Psoas muscle (tissue), 8 donors: ENCODE data around the gene DEPDC5. TPM values are rescaled to one million over a fixed set of nuclear protein-coding genes. Genes with fewer than 3 reads are reported as not detected.

Experiments
- ATAC-seq, 4 donors: fragments of 200-7000 bp; cut with Tn5 transposase; one replicate each; pipeline ENCODE4 v1.9.1; 2020; ENCODE audit warnings: moderate library complexity in 3 of 4, mild to moderate bottlenecking in 2 of 4
- DNase-seq, 2 donors: peaks; one replicate each; pipeline ENCODE4 v3.0.0-alpha.2; 2020
- H3K27ac ChIP-seq: fragments of 200-600 bp; one replicate; pipeline ENCODE4 v1.8.0; 2022
- H3K27me3 ChIP-seq, 3 donors: fragments of 200-600 bp in 1 of 3; one replicate each; pipeline versions ENCODE4 v1.6.1 to v1.8.0; 2013 to 2022; ENCODE audit warnings: low read length in 2 of 3, mild to moderate bottlenecking in 2 of 3, moderate library complexity in 1 of 3; ENCODE audit not compliant: insufficient read depth in 3 of 3
- H3K36me3 ChIP-seq, 2 donors: fragments of 200-600 bp in 1 of 2; one replicate each; pipeline versions ENCODE4 v1.6.1 to v1.8.0; 2013 to 2022; ENCODE audit warnings: low read depth in 1 of 2, mild to moderate bottlenecking in 1 of 2, moderate library complexity in 1 of 2; ENCODE audit not compliant: insufficient read depth in 1 of 2
- H3K4me1 ChIP-seq: fragments of 200-600 bp; one replicate; pipeline ENCODE4 v1.8.0; 2022
- H3K4me3 ChIP-seq: fragments of 200-600 bp; one replicate; pipeline ENCODE4 v1.8.0; 2022; ENCODE audit warnings: mild to moderate bottlenecking
- H3K9me3 ChIP-seq: fragments of 200-600 bp; one replicate; pipeline ENCODE4 v1.8.0; 2022
- CTCF ChIP-seq: fragments of 200-600 bp; IDR thresholded peaks from one replicate; pipeline ENCODE4 v1.8.0; 2022; ENCODE audit warnings: antibody characterized with exemption
- WGBS, 3 donors: extraction: QIAGEN DNeasy Blood & Tissue Kit; methylation state at CpG; one replicate each; pipeline versions ENCODE4 v1.1.6 to v1.1.7; 2013; 5-methylcytosine and 5-hydroxymethylcytosine counted together
- intact Hi-C, 2 donors: fragments of 100-400 bp; cut with DNase I; formaldehyde crosslinking; loops; one replicate each; pipeline versions ENCODE4 v1.11.0 to v1.14.2; 2022
- polyA plus RNA-seq, 3 donors: library from polyadenylated mRNA; stranded (reverse); fragments of 200-250 nt; gene quantifications; one replicate each; pipeline ENCODE4 v1.2.3, GENCODE V29; 2013
- total RNA-seq, 4 donors: library from RNA; stranded (reverse); fragmentation: NEBNext Ultra II Directional in 2 of 4; extraction: Animal tissue kit (Norgen Biotek cat#: 25700) in 2 of 4; gene quantifications; one replicate each; pipeline versions ENCODE4 v1.2.1 to v1.2.4, GENCODE V29; 2021 to 2023
- donor health status: healthy with polysubstance abuse.
- donor health status: DM: no; HTN: no; CAD: no; lungs with moderate emphysema.
- donor health status: Bipolar disorder and iron deficiency.
- donor health status: healthy.
- donor health status: DM: yes; HTN: yes; CAD: no.
- donor health status: DM: no; HTN: no; CAD: no.
- donor health status: DM: no; HTN: no; CAD: no.
- donor health status: DM: yes; HTN: yes; CAD: no.

Gene DEPDC5
- total and polyA plus RNA-seq, 7 donors: 6.3 to 15.6 (median 9.1) TPM

- no peaks in the 10 kb centered on the region for H3K27me3 ChIP-seq
- peaks cover 8% of the 10 kb centered on the region for H3K4me1 ChIP-seq
- no peaks in the 10 kb centered on the region for H3K9me3 ChIP-seq
- TF ChIP-seq CTCF: no peak
- no peak overlapping the region for H3K27ac ChIP-seq
- 86 to 90% (median 89%) methylated on average over 6 of the region's 6 CpGs for WGBS, 3 donors
- DNase-seq (no peak), ATAC-seq (no peak)
- intact Hi-C loops: no loop called here
- H3K4me3 ChIP-seq: no peak overlapping the region
- H3K36me3 ChIP-seq: no peaks in the 10 kb centered on the region
Observed at GRCh38 chr22:31922534-31922933, 168.7 kb downstream of the DEPDC5 start.

GRCh38 chr22:31923136-31923535, 169.3 kb downstream of the DEPDC5 start:
- ATAC-seq (no peak), DNase-seq (peak; percentile 34 to 53)
- no peaks in the 10 kb centered on the region for H3K27me3 ChIP-seq
- H3K36me3 ChIP-seq: no peaks in the 10 kb centered on the region
- intact Hi-C loops: no loop called here
- no peak for TF ChIP-seq CTCF
- peaks cover 8% of the 10 kb centered on the region for H3K4me1 ChIP-seq
- H3K9me3 ChIP-seq: no peaks in the 10 kb centered on the region
- no peak overlapping the region for H3K27ac ChIP-seq
- H3K4me3 ChIP-seq: no peak overlapping the region
- 30 to 39% (median 38%) methylated on average over 5 of the region's 5 CpGs for WGBS, 3 donors

GRCh38 chr22:31923747-31924146, 169.9 kb downstream of the DEPDC5 start:
- Histone ChIP-seq H3K4me3 (no peak overlapping the region), H3K27me3 (no peaks in the 10 kb centered on the region), H3K9me3 (no peaks in the 10 kb centered on the region), H3K4me1 (peaks cover 5% of the 10 kb centered on the region), H3K36me3 (no peaks in the 10 kb centered on the region), H3K27ac (no peak overlapping the region)
- no peak for TF ChIP-seq CTCF
- intact Hi-C loops: no loop called here
- DNase-seq (no peak), ATAC-seq (no peak)
- 80 to 97% (median 84%) methylated on average over 2 of the region's 2 CpGs for WGBS, 3 donors

DNA sequence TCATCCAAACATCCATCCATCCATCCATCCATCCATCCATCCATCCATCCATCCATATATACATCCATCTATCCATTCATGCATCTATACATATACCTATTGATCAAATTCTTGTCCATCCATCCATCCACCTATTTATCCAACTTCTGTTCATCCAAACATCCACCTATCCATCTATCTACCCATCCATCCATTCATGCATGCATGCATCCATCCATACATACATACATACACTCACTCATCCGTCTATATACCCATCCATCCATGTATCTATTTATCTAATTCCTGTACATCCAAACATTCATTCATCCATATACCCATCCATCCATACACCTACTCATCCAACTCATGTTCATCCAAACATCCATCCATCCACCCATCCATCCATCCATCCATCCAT, 171.2 kb downstream of the DEPDC5 start:
- H3K36me3 ChIP-seq: no peaks in the 10 kb centered on the region
- no peak overlapping the region for H3K27ac ChIP-seq
- no peaks in the 10 kb centered on the region for H3K4me1 ChIP-seq
- H3K27me3 ChIP-seq: peaks cover 0 to 2% (median 0%) of the 10 kb centered on the region in 3 donors
- DNase-seq (no peak), ATAC-seq (no peak)
- intact Hi-C loops: no loop called here
- no peak overlapping the region for H3K4me3 ChIP-seq
- H3K9me3 ChIP-seq: no peaks in the 10 kb centered on the region
- TF ChIP-seq CTCF: no peak
- WGBS, 3 donors: 85 to 100% (median 100%) methylated on average over 1 of the region's 1 CpG

GRCh38 chr22:31926024-31926423, 172.2 kb downstream of the DEPDC5 start:
- intact Hi-C loops: no loop called here
- no peaks in the 10 kb centered on the region for H3K4me1 ChIP-seq
- no peak for TF ChIP-seq CTCF
- H3K4me3 ChIP-seq: no peak overlapping the region
- WGBS, 3 donors: 92 to 100% (median 96%) methylated on average over 1 of the region's 1 CpG
- ATAC-seq (no peak), DNase-seq (no peak)
- H3K27ac ChIP-seq: no peak overlapping the region
- H3K36me3 ChIP-seq: no peaks in the 10 kb centered on the region
- peaks cover 0 to 4% (median 0%) of the 10 kb centered on the region in 3 donors for H3K27me3 ChIP-seq
- H3K9me3 ChIP-seq: no peaks in the 10 kb centered on the region
